Measurements from ENCODE around the gene AMMECR1L.
"Not testable (repeated sequence)": the region's sequence is repeated elsewhere in the genome, so short reads cannot be mapped to it uniquely, and the experiment has no call there.

GRCh38 chr2:127885780-127886592 is at the start of gene AMMECR1L:
- not testable (repeated sequence) for TF ChIP-seq CTCF (IDR thresholded peaks at IDR 0.05; ENCODE audit: insufficient read depth, low read length); POLR2AphosphoS5 (IDR thresholded peaks at IDR 0.05; ENCODE audit: low read depth)
